Endothelial cell of umbilical vein (primary cell): ENCODE data around the gene CLDN1. TPM values are rescaled to one million over a fixed set of nuclear protein-coding genes. Genes with fewer than 3 reads are reported as not detected.

Experiments
- BruUV-seq: library from RNA; stranded (reverse); fragments of 400-500 nt; replicated peaks from 2 replicates; lab custom pipeline; 2021; lab: Mats Ljungman, UMichigan
- CTCF ChIA-PET: fragments of 300-600, 350-600 bp; sonication (Branson Sonifier 250); formaldehyde crosslinking; loops from one replicate; lab custom pipeline; 2021; ENCODE audit warnings: antibody characterized with exemption, inconsistent platforms; lab: Charles Lee
- POLR2A ChIA-PET: fragments of 300-600, 350-600 bp; sonication (Branson Sonifier 250); formaldehyde crosslinking; loops from one replicate; lab custom pipeline; 2021; ENCODE audit warnings: antibody characterized with exemption, inconsistent platforms; lab: Charles Lee
- DNase-seq: peaks from one replicate; pipeline ENCODE4 v3.0.0-alpha.2; 2011; ENCODE audit warnings: low read depth, low spot score
- FAIRE-seq: peaks from 2 replicates; lab custom pipeline; 2011; peaks lifted over from hg19 to GRCh38; lab: Jason Lieb, UNC
- H2AFZ ChIP-seq: 2 replicates; pipeline ENCODE4 v1.6.0; 2012; ENCODE audit warnings: low read depth, low read length, control low read depth, inconsistent platforms
- H3K27ac ChIP-seq: 2 replicates; pipeline ENCODE4 v1.5.1; 2011; ENCODE audit warnings: low read depth, mild to moderate bottlenecking, control low read depth, low read length, moderate library complexity; ENCODE audit not compliant: insufficient read depth
- H3K27me3 ChIP-seq, 2 experiments: 2 replicates each; pipeline versions ENCODE4 v1.6.0 to v1.6.1; 2011; ENCODE audit warnings: low read length in 2 of 2, mixed read lengths in 1 of 2; ENCODE audit not compliant: control insufficient read depth in 2 of 2, insufficient read depth in 2 of 2
- H3K36me3 ChIP-seq, 2 experiments: 2 replicates in 1 of 2; 3 replicates in 1 of 2; pipeline ENCODE4 v1.5.1; 2011; ENCODE audit warnings: low read length in 2 of 2, mild to moderate bottlenecking in 1 of 2, moderate library complexity in 1 of 2; ENCODE audit not compliant: control insufficient read depth in 2 of 2, insufficient read depth in 2 of 2; ENCODE audit errors: extremely low read depth in 1 of 2
- H3K4me1 ChIP-seq: 3 replicates; pipeline ENCODE4 v1.5.1; 2011; ENCODE audit warnings: mild to moderate bottlenecking, low read length; ENCODE audit not compliant: control insufficient read depth, insufficient read depth; ENCODE audit errors: extremely low read depth
- H3K4me2 ChIP-seq: 2 replicates; pipeline ENCODE4 v1.6.1; 2011; ENCODE audit warnings: low read length, control low read depth, mixed read lengths; ENCODE audit not compliant: insufficient read depth
- H3K4me3 ChIP-seq, 3 experiments: fragments of 200-600 bp in 1 of 3; sonication (generic), shearing (Covaris generic) in 1 of 3; replicated peaks in 1 of 3; 2 replicates each; pipeline ENCODE4 v1.5.1; 2011 to 2016; ENCODE audit warnings: control low read depth in 3 of 3, low read length in 3 of 3, mild to moderate bottlenecking in 2 of 3, inconsistent platforms in 1 of 3, low read depth in 1 of 3, moderate library complexity in 1 of 3; ENCODE audit not compliant: insufficient read depth in 1 of 3
- H3K79me2 ChIP-seq: 2 replicates; pipeline ENCODE4 v1.6.0; 2012; ENCODE audit warnings: low read length, inconsistent platforms; ENCODE audit not compliant: control insufficient read depth, insufficient read depth
- H3K9ac ChIP-seq: replicated peaks from 2 replicates; pipeline ENCODE3; 2011; ENCODE audit warnings: low read length, control low read depth; ENCODE audit not compliant: insufficient read depth; ENCODE audit errors: extremely low read depth
- H3K9me1 ChIP-seq: replicated peaks from 3 replicates; pipeline ENCODE4 v1.6.0; 2011; ENCODE audit warnings: mild to moderate bottlenecking, low read length; ENCODE audit not compliant: control insufficient read depth, insufficient read depth; ENCODE audit errors: extremely low read depth
- H3K9me3 ChIP-seq: replicated peaks from 2 replicates; pipeline ENCODE4 v1.5.1; 2012; ENCODE audit warnings: low read length, inconsistent platforms; ENCODE audit not compliant: control insufficient read depth, insufficient read depth
- H4K20me1 ChIP-seq: replicated peaks from 2 replicates; pipeline ENCODE3; 2011; ENCODE audit warnings: mild to moderate bottlenecking, low read length; ENCODE audit not compliant: control insufficient read depth, insufficient read depth; ENCODE audit errors: extremely low read depth
- EZH2 ChIP-seq: IDR thresholded peaks from 2 replicates; pipeline ENCODE4 v1.6.1; 2012; ENCODE audit warnings: borderline replicate concordance, low read depth, mild to moderate bottlenecking, moderate library complexity, low read length, inconsistent platforms; ENCODE audit not compliant: severe bottlenecking
- FOS ChIP-seq: IDR thresholded peaks from 2 replicates; pipeline ENCODE4 v1.6.1; 2011; ENCODE audit warnings: mild to moderate bottlenecking, low read length, moderate library complexity, borderline replicate concordance; ENCODE audit not compliant: insufficient read depth
- GATA2 ChIP-seq: IDR thresholded peaks from 2 replicates; pipeline ENCODE4 v1.7.0; 2011; ENCODE audit warnings: low read depth, mild to moderate bottlenecking, moderate library complexity, mixed read lengths, low read length; ENCODE audit not compliant: insufficient read length, insufficient read depth
- JUN ChIP-seq: IDR thresholded peaks from 2 replicates; pipeline ENCODE4 v1.6.1; 2011; ENCODE audit warnings: borderline replicate concordance, low read depth; ENCODE audit not compliant: insufficient read length, insufficient read depth
- MYC ChIP-seq: IDR thresholded peaks from one replicate; pipeline ENCODE4 v1.6.1; 2011; ENCODE audit warnings: mild to moderate bottlenecking, low read depth, low read length
- POLR2A ChIP-seq: IDR thresholded peaks from 2 replicates; pipeline ENCODE4 v1.6.1; 2012; ENCODE audit warnings: low read depth, mild to moderate bottlenecking, control low read depth, low read length
- POLR2AphosphoS5 ChIP-seq: IDR thresholded peaks from 2 replicates; pipeline ENCODE4 v1.6.1; 2012; ENCODE audit warnings: low read depth, mild to moderate bottlenecking, control low read depth, low read length, moderate library complexity; ENCODE audit not compliant: insufficient read depth
- dilution Hi-C: fragments of 300-500 bp; cut with MboI; formaldehyde crosslinking; loops from one replicate; pipeline ENCODE4 v1.15.0; 2019; ENCODE audit warnings: low sequenced_read_pairs; ENCODE audit not compliant: extremely low pct_ligation_motif_present
- intact Hi-C: fragments of 100-400 bp; cut with micrococcal nuclease; formaldehyde crosslinking; loops from one replicate; pipeline ENCODE4 v1.10.0; 2022
- polyA plus RNA-seq, 4 experiments: library from polyadenylated mRNA; depleted of rRNA in 3 of 4; stranded (reverse) in 3 of 4; unstranded in 1 of 4; fragments of >200 nt; gene quantifications; 2 replicates each; pipeline versions ENCODE4 v1.2.1 to v1.2.3, GENCODE V29; 2011 to 2012; ENCODE audit warnings: missing spikeins in 1 of 4
- total RNA-seq: library from RNA; stranded (reverse); gene quantifications from 2 replicates; pipeline ENCODE4 v1.2.3, GENCODE V29; 2021
- TF ChIP-seq, protein P1 (sequence below): IDR thresholded peaks from 2 replicates; pipeline ENCODE4 v1.6.1; 2011; ENCODE audit not compliant: insufficient read depth, insufficient read length
- TF ChIP-seq, protein P2 (sequence below), 2 donors: IDR thresholded peaks; 1 replicate in 1 of 2; 2 replicates in 1 of 2; pipeline ENCODE4 v1.5.1; 2011; ENCODE audit warnings: low read length in 2 of 2, mild to moderate bottlenecking in 2 of 2, moderate library complexity in 2 of 2, control low read depth in 1 of 2, inconsistent platforms in 1 of 2, low read depth in 1 of 2; ENCODE audit not compliant: insufficient read depth in 1 of 2; ENCODE audit errors: extremely low read depth in 1 of 2

The CLDN1 gene
- total and polyA plus RNA-seq, 2 donors (not counting 3 experiments of a cell fraction or from before 2014, with no cell fraction given) = 0.27 to 0.32 TPM

DNA sequence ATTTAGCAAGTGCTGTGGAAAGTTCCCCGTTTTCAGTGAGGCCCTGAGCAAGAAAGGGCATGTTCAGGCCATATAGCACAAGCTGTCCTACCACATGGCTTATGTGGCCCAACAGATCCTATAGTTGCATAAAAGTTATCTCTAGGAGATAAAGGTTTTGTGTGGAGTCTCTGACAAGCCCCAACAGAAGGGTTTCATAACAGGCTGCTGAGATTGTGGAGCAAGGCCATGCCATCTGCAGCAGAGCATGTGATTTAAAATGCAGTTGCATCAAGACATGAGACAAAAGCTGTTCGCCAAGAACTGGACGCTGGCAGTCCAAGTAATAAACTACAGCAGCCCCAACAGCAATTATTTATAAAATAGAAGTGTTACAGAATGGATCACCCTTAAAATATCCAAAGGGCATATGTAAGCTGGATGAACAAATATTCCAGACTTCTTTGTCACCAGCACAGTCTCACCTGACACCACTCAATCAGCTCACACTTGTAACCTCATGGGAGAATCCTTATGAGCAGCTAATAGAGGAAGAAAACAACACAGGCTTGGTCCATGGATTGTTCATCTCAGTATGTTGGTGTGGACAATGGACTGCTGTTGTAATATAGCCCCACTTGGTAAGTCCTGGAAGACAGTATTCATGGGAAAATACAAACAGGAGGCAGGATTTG, 14.4 kb upstream of the CLDN1 start:
- Histone ChIP-seq H3K4me1 (peaks cover 21% of the 10 kb centered on the region), H3K4me2 (no peak overlapping the region), H3K9me1 (no peaks in the 10 kb centered on the region), H3K9me3 (no peaks in the 10 kb centered on the region), H3K36me3 (no peaks in the 10 kb centered on the region), H3K79me2 (no peaks in the 10 kb centered on the region), H2AFZ (no peak overlapping the region), H4K20me1 (no peaks in the 10 kb centered on the region), H3K9ac (no peak overlapping the region), H3K27ac (no peak overlapping the region), H3K27me3 (no peaks in the 10 kb centered on the region), H3K4me3 (no peak overlapping the region)
- intact Hi-C loops = loop anchor here (5.0 kb wide), 1 partner anchor 176 kb away; the partner anchor contains the start of gene IL1RAP
- DNase-seq = no peak
- ChIA-PET POLR2A (no interaction called here), CTCF (interaction anchor here (1.1 to 4.7 kb wide), 5 partner anchors 14 to 112 kb away, joined by 3 to 41 read pairs (median 4); partner anchors contain the start of gene CLDN1)
- no peak for TF ChIP-seq GATA2
- TF ChIP-seq POLR2AphosphoS5 = no peak
- TF ChIP-seq POLR2A = no peak
- TF ChIP-seq, protein P1, sequence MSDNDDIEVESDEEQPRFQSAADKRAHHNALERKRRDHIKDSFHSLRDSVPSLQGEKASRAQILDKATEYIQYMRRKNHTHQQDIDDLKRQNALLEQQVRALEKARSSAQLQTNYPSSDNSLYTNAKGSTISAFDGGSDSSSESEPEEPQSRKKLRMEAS = no peak
- TF ChIP-seq, protein P2, sequence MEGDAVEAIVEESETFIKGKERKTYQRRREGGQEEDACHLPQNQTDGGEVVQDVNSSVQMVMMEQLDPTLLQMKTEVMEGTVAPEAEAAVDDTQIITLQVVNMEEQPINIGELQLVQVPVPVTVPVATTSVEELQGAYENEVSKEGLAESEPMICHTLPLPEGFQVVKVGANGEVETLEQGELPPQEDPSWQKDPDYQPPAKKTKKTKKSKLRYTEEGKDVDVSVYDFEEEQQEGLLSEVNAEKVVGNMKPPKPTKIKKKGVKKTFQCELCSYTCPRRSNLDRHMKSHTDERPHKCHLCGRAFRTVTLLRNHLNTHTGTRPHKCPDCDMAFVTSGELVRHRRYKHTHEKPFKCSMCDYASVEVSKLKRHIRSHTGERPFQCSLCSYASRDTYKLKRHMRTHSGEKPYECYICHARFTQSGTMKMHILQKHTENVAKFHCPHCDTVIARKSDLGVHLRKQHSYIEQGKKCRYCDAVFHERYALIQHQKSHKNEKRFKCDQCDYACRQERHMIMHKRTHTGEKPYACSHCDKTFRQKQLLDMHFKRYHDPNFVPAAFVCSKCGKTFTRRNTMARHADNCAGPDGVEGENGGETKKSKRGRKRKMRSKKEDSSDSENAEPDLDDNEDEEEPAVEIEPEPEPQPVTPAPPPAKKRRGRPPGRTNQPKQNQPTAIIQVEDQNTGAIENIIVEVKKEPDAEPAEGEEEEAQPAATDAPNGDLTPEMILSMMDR (IDR thresholded peaks at IDR 0.05; ENCODE audit: extremely low read depth in 1 of 2, insufficient read depth in 1 of 2, low read depth in 1 of 2, low read length in 2 of 2) = no peak
- no peak for TF ChIP-seq MYC
- no peak for TF ChIP-seq FOS
- no peak for TF ChIP-seq JUN
- no peak for TF ChIP-seq EZH2
- BruUV-seq = no TSS peak
- dilution Hi-C loops = no loop called here
- FAIRE-seq = no peak
